ENCODE results near the gene NUTM2B. TPM values are rescaled to one million over a fixed set of nuclear protein-coding genes. Genes with fewer than 3 reads are reported as not detected.
"Not testable (repeated sequence)": the region's sequence is repeated elsewhere in the genome, so short reads cannot be mapped to it uniquely, and the experiment has no call there.

NUTM2B gene
- total RNA-seq, 1 experiment from 2014 or later = 0.83 TPM

DNA sequence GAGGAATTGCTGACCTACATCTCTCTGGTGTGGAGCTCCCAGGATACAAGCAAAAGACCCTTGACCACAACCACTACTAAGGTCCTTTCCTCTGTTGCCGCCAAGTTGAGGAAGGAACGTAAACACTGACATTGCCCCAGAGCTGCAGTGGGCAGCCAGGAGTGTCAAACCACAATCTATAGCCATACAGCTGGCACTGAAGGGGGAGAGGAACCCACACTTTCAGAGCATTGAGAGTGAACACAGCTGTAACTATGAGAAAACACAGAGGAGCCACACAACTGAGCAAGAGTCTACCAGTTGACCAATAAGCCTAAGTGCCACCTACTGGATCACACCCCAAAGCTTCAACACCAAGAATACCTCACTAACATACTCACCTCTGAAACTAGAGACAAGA lies 45.5 kb downstream of the NUTM2B start:
- H3K36me3 ChIP-seq (ENCODE audit: low read depth); BruUV-seq (replicated peaks); POLR2A ChIA-PET (ENCODE audit: unreplicated experiment); H3K4me1 ChIP-seq (replicated peaks; ENCODE audit: insufficient read depth); H3K79me2 ChIP-seq (ENCODE audit: low read depth); H2AFZ ChIP-seq; H3K4me2 ChIP-seq; intact Hi-C loops (cut with micrococcal nuclease; ENCODE audit: unreplicated experiment); H3K27me3 ChIP-seq (ENCODE audit: insufficient read depth, low read depth); H3K9me2 ChIP-seq (ENCODE audit: insufficient read depth); H3K4me3 ChIP-seq; H3K27ac ChIP-seq; CTCF ChIA-PET; H3F3A ChIP-seq (ENCODE audit: insufficient read depth, low read depth); H4K20me1 ChIP-seq (ENCODE audit: insufficient read depth); H3K9me3 ChIP-seq (ENCODE audit: insufficient read depth, low read depth); DNase-seq: not testable (repeated sequence)

- intact Hi-C loops (cut with micrococcal nuclease; ENCODE audit: unreplicated experiment); H3F3A ChIP-seq (ENCODE audit: insufficient read depth, low read depth); H4K20me1 ChIP-seq (ENCODE audit: insufficient read depth); CTCF ChIA-PET; DNase-seq; POLR2A ChIA-PET (ENCODE audit: unreplicated experiment); H3K27me3 ChIP-seq (ENCODE audit: insufficient read depth, low read depth); H3K9me3 ChIP-seq (ENCODE audit: insufficient read depth, low read depth); H3K9me2 ChIP-seq (ENCODE audit: insufficient read depth); H3K4me1 ChIP-seq (replicated peaks; ENCODE audit: insufficient read depth); H3K36me3 ChIP-seq (ENCODE audit: low read depth); BruUV-seq (replicated peaks); H3K79me2 ChIP-seq (ENCODE audit: low read depth); H3K4me3 ChIP-seq; H2AFZ ChIP-seq; H3K27ac ChIP-seq; H3K4me2 ChIP-seq: not testable (repeated sequence)
Observed at GRCh38 chr10:79753601-79754000, 50.6 kb downstream of the NUTM2B start.

DNA sequence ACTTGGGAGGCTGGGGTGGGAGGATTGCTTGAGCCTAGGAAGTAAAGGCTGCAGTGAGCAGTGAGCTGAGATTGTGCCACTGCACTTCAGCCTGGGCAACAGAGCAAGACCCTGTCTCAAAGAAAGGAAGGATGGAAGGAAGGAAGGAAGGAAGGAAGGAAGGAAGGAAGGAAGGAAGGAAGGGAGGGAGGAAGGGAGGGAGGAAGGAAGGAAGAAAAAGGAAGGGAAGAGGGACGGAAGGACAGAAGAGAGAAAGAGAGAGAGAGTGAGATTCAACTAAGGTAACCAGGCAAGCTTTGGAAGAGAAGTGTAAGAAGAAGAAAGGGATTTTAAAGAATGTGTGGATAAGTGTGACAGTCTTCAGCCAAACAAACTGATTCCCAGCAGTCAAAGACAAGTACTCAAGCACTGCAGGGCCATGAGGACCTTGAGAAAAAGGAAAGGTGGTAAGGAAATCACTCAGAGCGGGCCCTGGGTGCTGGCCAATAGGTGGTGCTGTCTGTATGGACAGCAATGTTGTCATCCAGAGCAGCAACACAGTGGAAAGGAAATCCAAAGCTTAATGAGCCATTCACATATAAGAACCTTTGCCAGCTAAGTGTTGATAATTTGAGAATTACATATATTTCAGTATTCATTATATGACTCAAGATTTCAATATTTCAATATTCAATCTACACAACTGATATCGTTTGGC lies 55.4 kb downstream of the NUTM2B start:
- H3K36me3 ChIP-seq (ENCODE audit: low read depth); H3K27me3 ChIP-seq (ENCODE audit: insufficient read depth, low read depth); DNase-seq; H3K4me1 ChIP-seq (replicated peaks; ENCODE audit: insufficient read depth); H3K27ac ChIP-seq; H3K4me2 ChIP-seq; H4K20me1 ChIP-seq (ENCODE audit: insufficient read depth); H3K9me3 ChIP-seq (ENCODE audit: insufficient read depth, low read depth); intact Hi-C loops (cut with micrococcal nuclease; ENCODE audit: unreplicated experiment); H3K9me2 ChIP-seq (ENCODE audit: insufficient read depth); H3F3A ChIP-seq (ENCODE audit: insufficient read depth, low read depth); H2AFZ ChIP-seq; BruUV-seq (replicated peaks); POLR2A ChIA-PET (ENCODE audit: unreplicated experiment); H3K79me2 ChIP-seq (ENCODE audit: low read depth); CTCF ChIA-PET; H3K4me3 ChIP-seq: not testable (repeated sequence)

Other genes with a start within 250 kb of the NUTM2B start
- gene EIF5AL1, start 190.7 kb upstream of the NUTM2B start, total RNA-seq (2021) = 0.48 and 0.55 TPM in 2 replicates
- gene SFTPA2, start 142.8 kb upstream of the NUTM2B start, total RNA-seq (2021) = not detected in 2 replicates
- not detected in 2 replicates for gene SFTPA1, start 92.3 kb upstream of the NUTM2B start, total RNA-seq (2021)
- 0.70 and 0.88 TPM in 2 replicates for gene NUTM2E, start 123.5 kb downstream of the NUTM2B start, total RNA-seq (2021)
- gene SFTPD, start 245.9 kb downstream of the NUTM2B start, total RNA-seq (2021) = 1.5 TPM in 1 of 2 replicates, not detected in the other